GM12874 (cell line): ENCODE results near the gene EHD1.

Source experiments
- TF ChIP-seq, protein P1 (sequence below): IDR thresholded peaks from 2 replicates; pipeline ENCODE4 v1.5.1; 2011; ENCODE audit warnings: low read depth, mild to moderate bottlenecking, control low read depth, low read length, moderate library complexity; ENCODE audit not compliant: insufficient read depth

Gene EHD1

GRCh38 chr11:64857485-64857884 lies 20.9 kb downstream of the EHD1 start:
- TF ChIP-seq, protein P1, sequence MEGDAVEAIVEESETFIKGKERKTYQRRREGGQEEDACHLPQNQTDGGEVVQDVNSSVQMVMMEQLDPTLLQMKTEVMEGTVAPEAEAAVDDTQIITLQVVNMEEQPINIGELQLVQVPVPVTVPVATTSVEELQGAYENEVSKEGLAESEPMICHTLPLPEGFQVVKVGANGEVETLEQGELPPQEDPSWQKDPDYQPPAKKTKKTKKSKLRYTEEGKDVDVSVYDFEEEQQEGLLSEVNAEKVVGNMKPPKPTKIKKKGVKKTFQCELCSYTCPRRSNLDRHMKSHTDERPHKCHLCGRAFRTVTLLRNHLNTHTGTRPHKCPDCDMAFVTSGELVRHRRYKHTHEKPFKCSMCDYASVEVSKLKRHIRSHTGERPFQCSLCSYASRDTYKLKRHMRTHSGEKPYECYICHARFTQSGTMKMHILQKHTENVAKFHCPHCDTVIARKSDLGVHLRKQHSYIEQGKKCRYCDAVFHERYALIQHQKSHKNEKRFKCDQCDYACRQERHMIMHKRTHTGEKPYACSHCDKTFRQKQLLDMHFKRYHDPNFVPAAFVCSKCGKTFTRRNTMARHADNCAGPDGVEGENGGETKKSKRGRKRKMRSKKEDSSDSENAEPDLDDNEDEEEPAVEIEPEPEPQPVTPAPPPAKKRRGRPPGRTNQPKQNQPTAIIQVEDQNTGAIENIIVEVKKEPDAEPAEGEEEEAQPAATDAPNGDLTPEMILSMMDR, result no peak

- TF ChIP-seq, protein P1, result no peak
These were observed 21.8 kb downstream of the EHD1 start for GRCh38 chr11:64856382-64857227.

GRCh38 chr11:64855596-64856304 lies 22.7 kb downstream of the EHD1 start:
- TF ChIP-seq, protein P1, result no peak

DNA sequence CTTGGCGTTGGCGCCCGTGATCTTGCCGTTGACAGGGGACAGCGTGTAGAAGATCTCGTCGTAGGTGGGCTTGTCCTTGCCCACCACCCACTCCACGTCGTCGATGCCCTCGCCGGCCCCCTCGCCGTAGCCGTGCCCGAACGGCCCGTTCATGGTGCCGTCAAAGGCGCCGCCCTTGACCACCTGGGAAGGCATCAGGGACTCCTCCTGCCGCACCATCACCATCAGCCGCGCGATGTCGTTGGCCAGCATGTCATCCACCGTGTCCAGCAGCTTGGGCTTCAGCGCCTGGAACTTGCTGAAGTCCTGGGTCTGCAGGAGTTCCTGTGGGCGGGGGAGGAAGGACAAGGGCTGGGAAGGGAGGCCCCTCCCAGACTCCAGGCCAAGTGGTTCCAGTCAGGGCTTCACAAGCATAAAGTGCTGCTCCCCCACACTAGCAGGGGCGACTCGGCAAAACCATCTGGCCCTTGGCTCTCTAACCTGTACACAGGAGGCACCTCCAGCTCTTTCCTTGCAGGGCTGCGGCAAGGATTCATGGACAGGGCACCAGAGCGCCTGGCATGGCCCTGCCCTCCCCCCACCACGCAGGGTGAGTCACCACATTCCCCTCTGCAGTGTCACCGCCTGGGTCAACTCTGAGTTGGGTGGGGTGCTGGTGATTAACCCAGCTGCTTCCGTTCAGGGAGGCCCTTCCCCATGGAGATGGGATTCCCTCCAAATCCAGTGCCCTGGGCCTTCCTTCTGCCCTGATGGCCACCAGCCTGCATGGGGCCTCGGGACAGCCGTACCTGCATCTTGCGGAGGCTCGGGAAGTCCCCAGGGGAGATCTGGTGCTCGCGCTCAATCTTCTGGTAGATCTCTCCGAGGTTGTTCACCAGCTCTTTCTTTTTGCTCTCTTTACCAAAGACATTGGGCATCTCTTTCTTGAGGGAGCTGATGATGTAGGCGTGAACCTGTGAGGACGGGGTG lies 23.6 kb downstream of the EHD1 start:
- TF ChIP-seq, protein P1, result no peak

DNA sequence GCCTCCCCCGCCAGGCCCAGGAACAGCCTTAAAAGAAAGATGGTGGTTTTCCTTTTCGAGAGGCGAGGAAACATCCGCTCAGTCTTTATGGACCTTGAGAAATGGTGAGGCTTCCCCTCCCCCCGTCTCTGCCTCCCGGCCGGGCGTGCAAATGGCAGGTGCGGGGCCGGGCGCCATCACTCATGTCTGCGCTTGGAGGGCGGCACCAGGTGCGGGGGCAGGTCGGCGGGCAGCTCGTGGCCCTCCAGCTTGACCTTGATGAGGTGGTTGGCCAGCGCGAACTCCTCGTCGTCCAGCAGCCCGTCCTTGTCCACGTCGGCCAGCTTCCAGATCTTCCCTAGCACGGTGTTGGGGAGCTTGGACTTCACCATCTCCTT lies 24.3 kb downstream of the EHD1 start:
- TF ChIP-seq, protein P1, result no peak

- TF ChIP-seq, protein P1, result no peak
These were observed 24.7 kb downstream of the EHD1 start for GRCh38 chr11:64853709-64854108.
